OCI-LY3 (cell line): ENCODE measurements around the gene CCDC9B.

Experiments used
- CTCF ChIP-seq: fragments of 200-600, 300-600 bp; sonication (generic); IDR thresholded peaks from 2 replicates; pipeline ENCODE4 v1.5.1; 2014; ENCODE audit warnings: antibody characterized with exemption, low read length, low read depth
- EZH2phosphoT487 ChIP-seq: fragments of 200-600 bp; shearing (Covaris generic); IDR thresholded peaks from 2 replicates; pipeline ENCODE4 v1.6.1; 2018; ENCODE audit warnings: antibody characterized with exemption, mixed run types, low read depth

- TF ChIP-seq CTCF (no peak), EZH2phosphoT487 (no peak)
Observed at GRCh38 chr15:40365016-40365415, 24.3 kb upstream of the CCDC9B start.
